CD14-positive monocyte (primary cell): Measurements from ENCODE around the gene NLN. TPM values are rescaled to one million over a fixed set of nuclear protein-coding genes. Genes with fewer than 3 reads are reported as not detected.

ENCODE experiments used
- DNase-seq, 3 donors: peaks; one replicate each; pipeline ENCODE4 v3.0.0-alpha.2; 2011 to 2022
- H2AFZ ChIP-seq: 2 replicates; pipeline ENCODE4 v1.6.0; 2012; ENCODE audit warnings: mild to moderate bottlenecking, low read depth, low read length, inconsistent platforms; ENCODE audit not compliant: insufficient read depth, poor library complexity, severe bottlenecking
- H3K27ac ChIP-seq, 2 donors: 1 replicate in 1 of 2; 2 replicates in 1 of 2; pipeline ENCODE4 v1.5.1; 2012 to 2013; ENCODE audit warnings: low read length in 2 of 2, control low read depth in 1 of 2, inconsistent platforms in 1 of 2, low read depth in 1 of 2, mild to moderate bottlenecking in 1 of 2
- H3K27me3 ChIP-seq, 2 donors: one replicate each; pipeline versions ENCODE4 v1.6.0 to v1.6.1; 2011 to 2013; ENCODE audit warnings: low read length in 2 of 2; ENCODE audit not compliant: control insufficient read depth in 2 of 2, insufficient read depth in 2 of 2
- H3K36me3 ChIP-seq, 2 donors: replicated peaks in 1 of 2; 1 replicate in 1 of 2; 2 replicates in 1 of 2; pipeline versions ENCODE4 v1.5.1 to v1.6.1; 2012 to 2013; ENCODE audit warnings: low read length in 2 of 2, control low read depth in 1 of 2, inconsistent platforms in 1 of 2, mild to moderate bottlenecking in 1 of 2; ENCODE audit not compliant: insufficient read depth in 2 of 2, control insufficient read depth in 1 of 2
- H3K4me1 ChIP-seq, 2 donors: 1 replicate in 1 of 2; 2 replicates in 1 of 2; pipeline versions ENCODE4 v1.5.1 to v1.6.1; 2012 to 2013; ENCODE audit warnings: low read length in 2 of 2, control low read depth in 1 of 2, inconsistent platforms in 1 of 2, mild to moderate bottlenecking in 1 of 2, moderate library complexity in 1 of 2; ENCODE audit not compliant: insufficient read depth in 2 of 2, control insufficient read depth in 1 of 2
- H3K4me2 ChIP-seq: replicated peaks from 2 replicates; pipeline ENCODE3; 2012; ENCODE audit warnings: low read length, moderate library complexity, mild to moderate bottlenecking; ENCODE audit not compliant: poor library complexity, severe bottlenecking; ENCODE audit errors: extremely low read depth
- H3K4me3 ChIP-seq, 3 experiments: fragments of 200-600 bp in 1 of 3; sonication (generic) in 1 of 3; replicated peaks in 1 of 3; 1 replicate in 2 of 3; 2 replicates in 1 of 3; pipeline ENCODE4 v1.5.1; 2011 to 2013; ENCODE audit warnings: low read length in 3 of 3, mild to moderate bottlenecking in 3 of 3, control low read depth in 2 of 3, low read depth in 2 of 3, inconsistent platforms in 1 of 3, moderate library complexity in 1 of 3
- H3K79me2 ChIP-seq: 2 replicates; pipeline ENCODE4 v1.6.0; 2012; ENCODE audit warnings: mild to moderate bottlenecking, control low read depth, inconsistent platforms, low read length, moderate library complexity; ENCODE audit not compliant: insufficient read depth
- H3K9ac ChIP-seq: 2 replicates; pipeline ENCODE4 v1.6.0; 2017; ENCODE audit warnings: low read length, mild to moderate bottlenecking; ENCODE audit not compliant: insufficient read depth, poor library complexity, severe bottlenecking
- H3K9me3 ChIP-seq, 2 donors: replicated peaks in 1 of 2; 1 replicate in 1 of 2; 2 replicates in 1 of 2; pipeline versions ENCODE4 v1.5.1 to v1.6.1; 2012 to 2013; ENCODE audit warnings: low read length in 2 of 2, control low read depth in 1 of 2; ENCODE audit not compliant: control insufficient read depth in 1 of 2, insufficient read depth in 1 of 2
- H4K20me1 ChIP-seq: 2 replicates; pipeline ENCODE4 v1.6.0; 2012; ENCODE audit warnings: mild to moderate bottlenecking, low read length, control low read depth, moderate library complexity; ENCODE audit not compliant: insufficient read depth
- H3K27ac Mint-ChIP-seq, 7 donors: one replicate each; pipeline ENCODE4 v1.8.0; 2020; ENCODE audit warnings: mild to moderate bottlenecking in 7 of 7, mixed read lengths in 7 of 7, moderate library complexity in 6 of 7, inconsistent platforms in 2 of 7
- H3K27me3 Mint-ChIP-seq, 3 donors: one replicate each; pipeline ENCODE4 v1.8.0; 2021 to 2022; ENCODE audit warnings: low read depth in 3 of 3, mild to moderate bottlenecking in 3 of 3, mixed read lengths in 3 of 3, moderate library complexity in 3 of 3, inconsistent platforms in 1 of 3
- H3K36me3 Mint-ChIP-seq, 2 donors: one replicate each; pipeline ENCODE4 v1.8.0; 2020; ENCODE audit warnings: mixed read lengths in 2 of 2, inconsistent platforms in 1 of 2, mild to moderate bottlenecking in 1 of 2
- H3K4me1 Mint-ChIP-seq: one replicate; pipeline ENCODE4 v1.8.0; 2020; ENCODE audit warnings: mild to moderate bottlenecking, mixed read lengths
- H3K4me3 Mint-ChIP-seq, 2 donors: one replicate each; pipeline ENCODE4 v1.8.0; 2020; ENCODE audit warnings: mild to moderate bottlenecking in 2 of 2, mixed read lengths in 2 of 2, moderate library complexity in 1 of 2
- H3K9me3 Mint-ChIP-seq, 7 donors: one replicate each; pipeline ENCODE4 v1.8.0; 2020 to 2022; ENCODE audit warnings: mixed read lengths in 7 of 7, mild to moderate bottlenecking in 6 of 7, moderate library complexity in 6 of 7, inconsistent platforms in 2 of 7
- WGBS: methylation state at CpG from one replicate; pipeline ENCODE4 v1.1.5; 2013; ENCODE audit warnings: missing lambda C conversion rate; ENCODE audit not compliant: insufficient coverage; 5-methylcytosine and 5-hydroxymethylcytosine counted together
- intact Hi-C, 2 donors: fragments of 100-400 bp; cut with micrococcal nuclease; formaldehyde crosslinking; loops; one replicate each; pipeline versions ENCODE4 v1.15.0 to v1.15.1; 2023
- polyA plus RNA-seq, 3 donors: library from polyadenylated mRNA; depleted of rRNA in 1 of 3; unstranded in 2 of 3; stranded (reverse) in 1 of 3; fragments of 300-500 nt in 2 of 3; fragments of >200 nt in 1 of 3; fragmentation: Illumina TruSeq in 2 of 3; gene quantifications; 1 replicate in 2 of 3; 2 replicates in 1 of 3; pipeline ENCODE4 v1.2.3, GENCODE V29; 2012 to 2021
- TF ChIP-seq, protein P1 (sequence below): fragments of 200-600 bp; IDR thresholded peaks from one replicate; pipeline ENCODE4 v1.8.0; 2022; ENCODE audit warnings: antibody characterized with exemption, mild to moderate bottlenecking

The NLN gene
- polyA plus RNA-seq, 3 donors: 8.7 to 39.2 (median 17.7) TPM

DNA sequence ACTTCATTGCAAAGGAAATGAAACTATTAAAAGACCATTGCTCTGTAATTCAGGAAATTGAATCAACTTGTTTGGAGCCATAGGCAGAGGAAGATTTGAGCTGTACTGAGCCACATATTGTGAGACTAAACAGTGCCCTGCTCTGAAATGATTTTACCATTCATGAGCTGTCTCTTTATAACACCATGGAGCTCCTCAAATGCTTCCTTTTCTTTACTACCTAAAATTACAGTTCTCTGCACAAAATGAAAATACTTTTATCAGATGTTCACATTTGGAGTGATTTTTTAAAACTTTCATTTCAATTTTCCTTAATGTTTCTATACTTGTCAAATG is 97.9 kb downstream of the NLN start:
- Mint-ChIP-seq H3K36me3 (peaks cover 38 to 49% of the 10 kb centered on the region in 2 donors), H3K27me3 (peaks cover 0 to 2% (median 0%) of the 10 kb centered on the region in 3 donors), H3K9me3 (no peaks in the 10 kb centered on the region), H3K4me3 (peak overlapping the region in 1 of 2 donors; percentile 77), H3K27ac (peak overlapping the region in 6 of 7 donors; percentile 45 to 89 (median 72)), H3K4me1 (peaks cover 58% of the 10 kb centered on the region)
- no peaks in the 10 kb centered on the region for H3K27me3 ChIP-seq
- peak overlapping the region in 1 of 3 experiments; percentile 19 for H3K4me3 ChIP-seq
- peak overlapping the region; percentile 19 for H2AFZ ChIP-seq
- peak overlapping the region in 1 of 2 donors; percentile 49 for H3K27ac ChIP-seq
- no peak overlapping the region for H3K9ac ChIP-seq
- peaks cover 3 to 6% of the 10 kb centered on the region in 2 donors for H3K36me3 ChIP-seq
- peak overlapping the region; percentile 40 for H3K4me2 ChIP-seq
- DNase-seq: no peak
- H3K9me3 ChIP-seq: no peaks in the 10 kb centered on the region
- TF ChIP-seq, protein P1, sequence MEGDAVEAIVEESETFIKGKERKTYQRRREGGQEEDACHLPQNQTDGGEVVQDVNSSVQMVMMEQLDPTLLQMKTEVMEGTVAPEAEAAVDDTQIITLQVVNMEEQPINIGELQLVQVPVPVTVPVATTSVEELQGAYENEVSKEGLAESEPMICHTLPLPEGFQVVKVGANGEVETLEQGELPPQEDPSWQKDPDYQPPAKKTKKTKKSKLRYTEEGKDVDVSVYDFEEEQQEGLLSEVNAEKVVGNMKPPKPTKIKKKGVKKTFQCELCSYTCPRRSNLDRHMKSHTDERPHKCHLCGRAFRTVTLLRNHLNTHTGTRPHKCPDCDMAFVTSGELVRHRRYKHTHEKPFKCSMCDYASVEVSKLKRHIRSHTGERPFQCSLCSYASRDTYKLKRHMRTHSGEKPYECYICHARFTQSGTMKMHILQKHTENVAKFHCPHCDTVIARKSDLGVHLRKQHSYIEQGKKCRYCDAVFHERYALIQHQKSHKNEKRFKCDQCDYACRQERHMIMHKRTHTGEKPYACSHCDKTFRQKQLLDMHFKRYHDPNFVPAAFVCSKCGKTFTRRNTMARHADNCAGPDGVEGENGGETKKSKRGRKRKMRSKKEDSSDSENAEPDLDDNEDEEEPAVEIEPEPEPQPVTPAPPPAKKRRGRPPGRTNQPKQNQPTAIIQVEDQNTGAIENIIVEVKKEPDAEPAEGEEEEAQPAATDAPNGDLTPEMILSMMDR: no peak
- peaks cover 43 to 58% of the 10 kb centered on the region in 2 donors for H3K4me1 ChIP-seq
- H4K20me1 ChIP-seq: no peaks in the 10 kb centered on the region
- H3K79me2 ChIP-seq: no peaks in the 10 kb centered on the region
- intact Hi-C loops: loop anchor here in 1 of 2 donors (10.0 kb wide), 1 partner anchor 105 kb away; the partner anchor contains the start of gene ERBIN

DNA sequence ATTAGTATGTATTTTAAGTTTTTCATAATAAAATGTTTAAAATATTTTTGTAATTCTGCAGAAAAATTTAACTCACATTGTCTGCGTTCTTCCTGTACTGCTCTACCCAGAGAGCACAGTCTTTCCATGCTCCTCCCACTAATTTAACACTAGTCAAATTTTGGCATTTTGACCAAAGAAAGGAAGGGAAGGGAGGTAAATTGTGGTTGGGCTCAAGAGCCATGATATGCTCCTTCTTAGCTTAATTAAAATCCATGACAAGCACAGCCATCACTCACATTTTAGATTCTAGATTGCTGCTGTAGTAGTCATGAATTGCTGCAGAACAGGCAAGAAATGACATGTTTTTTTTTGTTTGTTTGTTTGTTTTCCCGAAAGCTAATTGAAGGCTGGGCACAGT is 98.4 kb downstream of the NLN start:
- Mint-ChIP-seq H3K27me3 (peaks cover 0 to 2% (median 0%) of the 10 kb centered on the region in 3 donors), H3K4me3 (no peak overlapping the region), H3K9me3 (no peaks in the 10 kb centered on the region), H3K4me1 (peaks cover 55% of the 10 kb centered on the region), H3K36me3 (peaks cover 38 to 51% of the 10 kb centered on the region in 2 donors), H3K27ac (peak overlapping the region in 1 of 7 donors; percentile 59)
- WGBS: no CpG with 5 or more reads among the region's 2 CpGs
- H3K4me1 ChIP-seq: peaks cover 39 to 55% of the 10 kb centered on the region in 2 donors
- H3K79me2 ChIP-seq: no peaks in the 10 kb centered on the region
- H3K27ac ChIP-seq: no peak overlapping the region
- intact Hi-C loops: loop anchor here in 1 of 2 donors (10.0 kb wide), 1 partner anchor 104 kb away; the partner anchor contains the start of gene ERBIN
- no peak overlapping the region for H3K4me3 ChIP-seq
- H3K27me3 ChIP-seq: no peaks in the 10 kb centered on the region
- no peak overlapping the region for H3K4me2 ChIP-seq
- no peak overlapping the region for H3K9ac ChIP-seq
- DNase-seq: no peak
- no peaks in the 10 kb centered on the region for H4K20me1 ChIP-seq
- H3K36me3 ChIP-seq: peaks cover 3 to 6% of the 10 kb centered on the region in 2 donors
- H3K9me3 ChIP-seq: no peaks in the 10 kb centered on the region
- TF ChIP-seq, protein P1: no peak
- H2AFZ ChIP-seq: no peak overlapping the region
